Endothelial cell of umbilical vein (primary cell): ENCODE results near the gene CYBC1.

Experiments
- CTCF ChIP-seq, 2 donors: IDR thresholded peaks; 1 replicate in 1 of 2; 2 replicates in 1 of 2; pipeline ENCODE4 v1.5.1; 2011; ENCODE audit warnings: low read length in 2 of 2, mild to moderate bottlenecking in 2 of 2, moderate library complexity in 2 of 2, control low read depth in 1 of 2, inconsistent platforms in 1 of 2, low read depth in 1 of 2; ENCODE audit not compliant: insufficient read depth in 1 of 2; ENCODE audit errors: extremely low read depth in 1 of 2
- EZH2 ChIP-seq: IDR thresholded peaks from 2 replicates; pipeline ENCODE4 v1.6.1; 2012; ENCODE audit warnings: borderline replicate concordance, low read depth, mild to moderate bottlenecking, moderate library complexity, low read length, inconsistent platforms; ENCODE audit not compliant: severe bottlenecking
- MAX ChIP-seq: IDR thresholded peaks from 2 replicates; pipeline ENCODE4 v1.6.1; 2011; ENCODE audit not compliant: insufficient read depth, insufficient read length

DNA sequence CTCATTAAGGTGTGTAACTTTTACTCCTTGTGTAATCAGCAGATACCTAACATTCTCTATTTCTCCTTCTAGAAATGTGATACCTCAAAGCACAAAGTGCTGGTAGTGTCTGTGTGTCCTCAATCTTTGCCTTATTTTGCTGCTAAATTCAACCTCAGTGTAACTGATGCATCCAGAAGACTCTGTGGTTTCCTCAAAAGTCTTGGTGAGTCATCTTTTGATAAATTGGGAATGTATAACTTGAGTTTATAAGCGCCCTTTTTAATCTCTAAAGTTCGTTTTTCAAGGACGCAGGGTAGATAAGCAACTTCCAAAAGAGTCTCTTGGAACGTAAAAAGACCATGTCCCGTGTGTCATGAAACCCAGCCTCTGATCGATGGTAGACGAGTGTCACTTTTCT, 18.1 kb upstream of the CYBC1 start:
- TF ChIP-seq MAX (no peak), EZH2 (no peak), CTCF (IDR thresholded peaks at IDR 0.05; ENCODE audit: extremely low read depth in 1 of 2, insufficient read depth in 1 of 2, low read depth in 1 of 2, low read length in 2 of 2) (no peak)
